ENCODE data around the gene SULT1E1.

SULT1E1 gene

GRCh38 chr4:69833251-69833650 is 26.7 kb downstream of the SULT1E1 start:
- H3K27ac ChIP-seq (ENCODE audit: low read length) = no peak overlapping the region
- H3K27me3 ChIP-seq (replicated peaks; ENCODE audit: insufficient read depth, low read length) = no peaks in the 10 kb centered on the region
- H3K79me2 ChIP-seq (ENCODE audit: low read length) = no peaks in the 10 kb centered on the region
- no peak overlapping the region for H3K4me2 ChIP-seq (ENCODE audit: low read depth, low read length)
- H3K9ac ChIP-seq (ENCODE audit: low read length) = no peak overlapping the region
- DNase-seq = no peak
- no peaks in the 10 kb centered on the region for H3K9me2 ChIP-seq (replicated peaks; ENCODE audit: insufficient read depth, low read length)
- H3K4me3 ChIP-seq (ENCODE audit: low read length) = no peak overlapping the region
- H3F3A ChIP-seq (ENCODE audit: insufficient read depth, low read length) = 0 out of 2 replicates have a peak, but pooled peaks cover 13% of the 10 kb centered on the region
- no peak overlapping the region for H2AFZ ChIP-seq (ENCODE audit: low read length)
- no peaks in the 10 kb centered on the region for H3K9me3 ChIP-seq (replicated peaks; ENCODE audit: insufficient read depth, low read length)
- no peaks in the 10 kb centered on the region for H3K36me3 ChIP-seq (replicated peaks; ENCODE audit: insufficient read depth, low read length)
- peaks cover 13% of the 10 kb centered on the region for H3K4me1 ChIP-seq (ENCODE audit: low read length)
- TF ChIP-seq CTCF (IDR thresholded peaks at IDR 0.05; ENCODE audit: low read length) = no peak
- no peak for TF ChIP-seq EZH2phosphoT487 (IDR thresholded peaks at IDR 0.05; ENCODE audit: low read length)
- TF ChIP-seq EZH2 (optimal IDR thresholded peaks at IDR 0.05; ENCODE audit: low read depth, low read length) = no peak
- H4K20me1 ChIP-seq (ENCODE audit: insufficient read depth, low read length) = no peaks in the 10 kb centered on the region

- TF ChIP-seq EZH2 (optimal IDR thresholded peaks at IDR 0.05; ENCODE audit: low read depth, low read length) (no peak), EZH2phosphoT487 (IDR thresholded peaks at IDR 0.05; ENCODE audit: low read length) (no peak), CTCF (IDR thresholded peaks at IDR 0.05; ENCODE audit: low read length) (no peak)
- Histone ChIP-seq H3K36me3 (replicated peaks; ENCODE audit: insufficient read depth, low read length) (no peaks in the 10 kb centered on the region), H3K9me3 (replicated peaks; ENCODE audit: insufficient read depth, low read length) (no peaks in the 10 kb centered on the region), H3K4me2 (ENCODE audit: low read depth, low read length) (peak overlapping the region; percentile 75; the same call in 1 of the 2 replicates), H3K27ac (ENCODE audit: low read length) (peak overlapping the region; percentile 45; the same call in 1 of the 2 replicates), H3K79me2 (ENCODE audit: low read length) (no peaks in the 10 kb centered on the region), H3K27me3 (replicated peaks; ENCODE audit: insufficient read depth, low read length) (no peaks in the 10 kb centered on the region), H2AFZ (ENCODE audit: low read length) (peak overlapping the region; percentile 68), H3K9ac (ENCODE audit: low read length) (no peak overlapping the region), H3K4me3 (ENCODE audit: low read length) (peak overlapping the region; percentile 49), H3K9me2 (replicated peaks; ENCODE audit: insufficient read depth, low read length) (no peaks in the 10 kb centered on the region), H3K4me1 (ENCODE audit: low read length) (peaks cover 13% of the 10 kb centered on the region), H3F3A (ENCODE audit: insufficient read depth, low read length) (0 out of 2 replicates have a peak, but pooled peaks cover 13% of the 10 kb centered on the region), H4K20me1 (ENCODE audit: insufficient read depth, low read length) (no peaks in the 10 kb centered on the region)
- DNase-seq = no peak
These were observed 27.5 kb downstream of the SULT1E1 start for GRCh38 chr4:69832326-69833030.

- TF ChIP-seq EZH2 (optimal IDR thresholded peaks at IDR 0.05; ENCODE audit: low read depth, low read length) (no peak), CTCF (IDR thresholded peaks at IDR 0.05; ENCODE audit: low read length) (0 out of 2 replicates have a peak, but pooled peaks have one; percentile 4)
- no peaks in the 10 kb centered on the region for H3K9me3 ChIP-seq (replicated peaks; ENCODE audit: insufficient read depth, low read length)
These were observed 28.2 kb downstream of the SULT1E1 start for GRCh38 chr4:69831646-69832325.

More at GRCh38 chr4:69831646-69832325, 28.2 kb downstream of the SULT1E1 start:
- Histone ChIP-seq H2AFZ (ENCODE audit: low read length) (peak overlapping the region; percentile 68), H4K20me1 (ENCODE audit: insufficient read depth, low read length) (no peaks in the 10 kb centered on the region), H3F3A (ENCODE audit: insufficient read depth, low read length) (0 out of 2 replicates have a peak, but pooled peaks cover 13% of the 10 kb centered on the region), H3K4me2 (ENCODE audit: low read depth, low read length) (peak overlapping the region; percentile 75), H3K4me3 (ENCODE audit: low read length) (peak overlapping the region; percentile 49), H3K9me2 (replicated peaks; ENCODE audit: insufficient read depth, low read length) (no peaks in the 10 kb centered on the region), H3K27ac (ENCODE audit: low read length) (peak overlapping the region; percentile 45; the same call in 1 of the 2 replicates), H3K36me3 (replicated peaks; ENCODE audit: insufficient read depth, low read length) (no peaks in the 10 kb centered on the region), H3K79me2 (ENCODE audit: low read length) (no peaks in the 10 kb centered on the region), H3K4me1 (ENCODE audit: low read length) (peaks cover 13% of the 10 kb centered on the region), H3K9ac (ENCODE audit: low read length) (peak overlapping the region; percentile 19; the same call in 1 of the 2 replicates), H3K27me3 (replicated peaks; ENCODE audit: insufficient read depth, low read length) (no peaks in the 10 kb centered on the region)
- peak; percentile 41 for DNase-seq
